ENCODE measurements around the gene MAP3K12.
"Not testable (repeated sequence)": the region's sequence is repeated elsewhere in the genome, so short reads cannot be mapped to it uniquely, and the experiment has no call there.

Gene MAP3K12

DNA sequence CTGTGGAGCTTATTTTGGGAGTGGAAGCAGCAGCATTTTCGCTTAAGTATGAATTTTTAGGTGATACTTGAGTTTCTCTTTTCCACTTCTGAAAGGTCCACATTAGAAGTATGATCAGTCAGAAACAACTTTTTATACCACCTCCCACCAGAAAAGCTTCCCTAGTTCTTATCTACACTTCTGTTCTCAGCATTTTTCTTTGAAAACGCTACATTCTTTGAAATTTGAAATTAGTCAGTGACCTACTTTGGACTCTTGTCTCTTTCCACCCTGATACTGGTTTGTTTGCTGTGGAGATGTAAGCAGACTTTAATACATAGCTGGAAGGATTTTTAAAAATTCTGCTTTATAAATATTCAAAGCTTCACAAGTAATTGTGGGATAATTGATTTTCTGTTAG lies 25.2 kb downstream of the MAP3K12 start:
- no peak for DNase-seq (ENCODE audit: low read depth in 2 of 2)

DNA sequence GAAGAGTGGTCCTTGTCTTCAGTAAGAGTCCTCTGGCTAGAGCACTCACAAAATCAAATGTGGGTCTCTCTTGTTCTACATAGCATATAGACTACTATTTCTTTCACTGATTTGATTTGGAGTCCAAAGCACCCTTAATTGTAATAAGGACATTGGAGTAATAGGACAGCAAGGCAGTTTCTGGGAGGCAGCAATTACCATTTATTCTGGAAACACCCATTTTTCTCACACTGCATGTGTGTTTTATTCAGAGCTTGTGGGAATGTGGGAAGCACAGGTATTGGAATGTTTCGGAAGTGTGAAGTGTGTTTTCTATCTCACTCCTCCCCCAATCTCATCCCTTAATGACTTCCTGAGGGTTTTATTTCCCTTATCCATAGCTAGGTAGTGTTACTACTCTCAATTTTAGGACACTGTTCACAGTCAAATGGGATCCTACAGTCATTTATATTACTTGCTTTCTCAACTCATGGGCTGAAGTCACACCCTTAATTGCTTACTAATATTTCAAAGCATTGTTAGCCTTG lies 27.1 kb downstream of the MAP3K12 start:
- no peak for DNase-seq (ENCODE audit: low read depth in 2 of 2)

DNA sequence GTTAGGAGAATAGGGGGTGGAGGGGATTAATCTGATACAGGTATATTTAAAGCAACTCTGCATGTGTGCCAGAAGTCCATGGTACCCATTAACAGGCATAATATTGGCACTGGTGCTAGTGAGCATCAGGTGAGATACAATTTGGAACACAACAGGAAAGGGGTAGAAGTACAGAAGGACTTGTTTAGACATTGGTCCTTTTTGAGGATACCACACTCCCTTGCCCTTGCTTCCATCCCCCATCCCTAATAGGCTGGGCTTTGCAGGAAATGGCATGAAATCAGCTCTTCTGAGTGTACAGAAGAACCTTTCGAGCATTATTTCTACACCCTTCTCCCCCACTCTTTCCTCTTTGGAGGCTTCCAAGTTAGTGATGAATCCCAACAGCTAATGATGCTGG lies 31.0 kb downstream of the MAP3K12 start:
- no peak for DNase-seq (ENCODE audit: low read depth in 2 of 2)

DNA sequence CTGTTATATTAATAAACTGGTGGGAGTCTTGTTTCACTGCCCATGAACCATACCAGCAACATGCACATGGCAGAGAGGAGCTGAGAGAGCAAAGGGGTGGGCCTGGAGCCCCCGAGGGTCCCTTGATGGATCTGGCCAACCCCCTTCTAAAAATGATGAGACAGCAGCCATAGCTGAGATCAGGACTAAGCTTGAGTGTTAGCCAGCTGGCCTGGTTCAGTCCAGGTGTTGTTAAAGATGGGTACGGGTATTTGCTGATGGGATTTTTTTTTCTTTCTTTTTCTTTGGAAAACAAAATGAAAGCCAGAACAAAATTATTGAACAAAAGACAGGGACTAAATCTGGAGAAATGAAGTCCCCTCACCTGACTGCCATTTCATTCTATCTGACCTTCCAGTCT lies 31.4 kb downstream of the MAP3K12 start:
- no peak for DNase-seq (ENCODE audit: low read depth in 2 of 2)

DNA sequence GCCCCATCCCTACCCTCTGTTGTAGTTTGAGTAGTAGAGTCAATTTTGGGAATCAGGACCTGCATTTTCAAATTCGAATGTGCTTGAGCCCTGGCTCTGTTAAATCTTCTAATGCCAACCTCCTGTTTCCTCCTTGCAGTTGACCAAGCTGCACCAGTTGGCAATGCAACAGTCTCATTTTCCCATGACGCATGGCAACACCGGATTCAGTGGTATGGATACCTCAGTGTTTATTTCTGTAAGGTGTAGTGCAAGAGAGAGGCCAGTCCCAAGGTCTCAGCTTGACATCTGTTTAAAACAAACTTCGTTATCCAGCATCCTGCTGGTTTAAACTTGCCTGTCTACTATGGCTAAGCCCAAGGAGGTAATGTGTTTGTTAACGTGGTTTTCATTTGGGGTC lies 32.2 kb downstream of the MAP3K12 start:
- no peak for DNase-seq (ENCODE audit: low read depth in 2 of 2)

DNA sequence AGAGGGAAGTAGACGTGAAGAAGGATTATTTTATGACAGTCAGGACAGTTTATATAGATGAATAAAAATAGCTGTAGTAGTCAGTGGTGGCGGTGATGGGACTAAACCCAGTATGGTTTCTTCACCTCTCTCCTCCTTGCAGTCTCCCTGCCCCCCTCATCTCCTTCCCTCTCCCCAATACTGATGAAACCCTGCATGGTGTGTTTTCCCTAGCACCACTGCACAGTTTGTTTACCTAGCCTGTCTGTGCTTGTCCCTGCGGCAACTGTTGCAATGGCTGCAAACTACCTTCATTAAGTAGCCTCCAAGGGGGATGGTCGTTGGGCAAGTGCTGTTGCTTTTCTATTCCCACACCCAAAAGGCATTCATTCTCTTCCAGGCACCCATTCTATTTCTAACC lies 32.6 kb downstream of the MAP3K12 start:
- no peak for DNase-seq (ENCODE audit: low read depth in 2 of 2)

DNA sequence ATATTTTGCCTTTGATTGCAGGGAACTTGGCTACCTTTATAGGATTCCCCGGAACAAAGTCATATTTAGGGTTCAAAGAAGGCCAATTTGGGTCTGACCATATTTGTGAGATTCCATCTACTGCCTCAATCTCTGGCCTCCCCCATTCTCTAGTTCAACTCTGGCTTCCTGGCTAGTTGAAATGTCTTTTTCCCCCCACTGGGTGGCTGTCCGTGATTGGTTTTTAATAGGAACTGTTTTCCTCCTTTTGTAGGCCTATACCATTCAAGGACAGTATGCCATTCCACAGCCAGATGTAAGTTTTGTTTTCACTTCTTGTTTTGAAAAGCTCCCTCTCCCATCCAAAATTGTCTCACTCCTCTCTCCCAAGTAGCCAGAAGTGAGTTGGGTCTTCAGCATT lies 33.6 kb downstream of the MAP3K12 start:
- no peak for DNase-seq (ENCODE audit: low read depth in 2 of 2)

DNA sequence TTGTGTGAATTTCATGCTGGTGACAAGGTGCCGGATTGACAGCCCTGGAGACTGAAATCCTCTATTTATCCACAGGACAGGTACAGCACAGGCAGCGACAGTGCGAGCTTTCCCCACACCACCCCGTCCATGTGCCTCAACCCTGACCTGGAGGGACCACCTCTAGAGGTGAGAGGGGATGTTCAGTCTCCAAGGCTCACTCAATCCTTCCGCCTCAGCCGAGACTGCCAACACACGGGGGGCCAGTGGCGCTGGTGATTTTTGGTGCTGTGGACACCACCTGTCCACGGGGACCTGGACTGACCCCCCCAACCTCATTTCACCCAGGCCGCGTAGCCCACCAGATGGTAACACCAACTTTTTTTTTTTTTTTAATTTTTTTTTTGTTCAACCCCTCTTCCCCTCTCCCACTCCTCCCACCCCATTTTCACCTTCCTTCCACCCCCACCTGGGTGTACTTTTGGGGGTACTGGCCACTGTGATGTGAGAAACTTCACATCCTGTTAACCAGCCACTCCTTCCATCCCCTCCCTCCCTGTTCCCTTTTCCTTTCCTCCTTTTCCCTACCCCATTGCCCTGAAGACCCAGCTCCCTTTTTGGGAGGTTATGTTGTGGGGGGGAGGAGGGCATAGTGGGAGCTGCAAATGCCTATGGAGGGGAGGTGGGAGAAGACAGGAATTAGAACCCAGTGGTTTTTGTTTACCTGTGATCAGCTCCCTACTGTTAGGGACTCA lies 34.4 kb downstream of the MAP3K12 start:
- no peak for DNase-seq (ENCODE audit: low read depth in 2 of 2)

DNA sequence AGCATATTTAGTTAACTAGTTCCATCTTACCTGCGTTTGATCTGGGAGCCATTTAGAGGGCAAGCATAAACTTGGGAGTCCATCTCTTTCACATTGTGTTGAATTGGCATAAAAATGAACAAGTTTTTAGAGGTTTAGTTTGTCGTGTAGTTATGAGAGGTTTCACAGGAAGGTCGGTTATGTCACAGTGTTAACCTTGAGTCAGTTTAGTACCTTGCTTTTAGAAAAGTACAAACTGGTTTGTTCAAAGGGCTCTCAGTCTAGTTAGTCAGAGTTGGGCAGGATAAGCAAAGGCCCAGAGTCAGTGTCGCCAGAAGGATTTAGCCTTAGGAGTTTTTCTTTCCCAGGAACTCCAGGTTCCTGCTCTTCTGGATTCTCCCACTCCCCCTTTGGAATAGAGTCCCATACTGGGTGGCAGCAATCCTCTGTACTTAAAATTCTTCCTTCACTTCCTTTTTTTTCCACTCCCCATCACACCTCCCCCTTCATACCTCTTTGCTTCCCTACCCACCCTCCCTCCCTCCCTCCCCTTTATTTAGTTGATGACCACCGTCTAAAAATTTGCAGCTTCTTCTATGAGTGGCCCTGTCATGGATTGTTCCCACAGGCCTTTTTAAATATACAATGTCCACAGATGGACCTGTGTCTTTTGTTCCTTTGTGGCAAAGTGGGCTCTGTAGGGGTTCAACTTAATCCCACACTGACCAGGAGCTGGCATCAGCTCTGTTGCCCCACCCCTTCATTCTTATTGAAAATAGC lies 35.3 kb downstream of the MAP3K12 start:
- no peak for DNase-seq (ENCODE audit: low read depth in 2 of 2)

DNA sequence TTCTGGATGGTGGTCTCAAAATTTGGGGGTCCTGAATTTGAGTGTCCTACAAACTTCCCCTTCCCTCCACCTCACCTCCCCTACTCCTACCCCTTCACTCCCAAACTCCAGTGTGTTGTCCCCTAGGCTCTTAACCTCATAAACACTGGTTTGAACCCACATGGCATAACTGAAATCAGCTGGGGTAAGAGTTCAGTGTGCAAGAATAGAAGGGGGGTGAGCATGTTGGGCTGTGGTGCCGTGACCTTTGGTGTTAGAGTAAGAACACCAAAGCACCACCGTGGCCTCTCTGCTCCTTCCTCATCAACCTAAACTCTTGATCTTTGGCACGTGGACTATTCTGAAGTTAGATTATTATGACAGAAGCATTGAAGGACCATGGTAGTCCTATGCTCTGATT lies 36.3 kb downstream of the MAP3K12 start:
- DNase-seq (ENCODE audit: low read depth in 2 of 2), result no peak

DNA sequence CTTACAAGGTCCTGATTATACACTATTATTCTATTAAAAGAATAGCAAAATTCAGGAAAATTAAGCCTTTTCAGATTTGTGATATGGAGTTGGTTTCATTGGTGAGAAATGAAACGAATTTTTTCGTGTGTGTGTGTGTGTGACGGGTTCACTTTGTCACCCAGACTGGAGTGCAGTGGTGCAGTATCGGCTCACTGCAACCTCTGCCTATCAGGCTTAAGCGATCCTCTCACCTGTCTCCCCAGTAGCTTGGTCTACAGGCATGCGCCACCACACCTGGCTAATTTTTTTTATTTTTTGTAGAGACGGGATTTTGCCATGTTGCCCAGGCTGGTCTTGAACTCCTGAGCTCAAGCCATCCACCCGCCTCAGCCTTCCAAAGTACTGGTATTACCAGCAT lies 37.7 kb downstream of the MAP3K12 start:
- DNase-seq (ENCODE audit: low read depth in 2 of 2), result no peak

DNA sequence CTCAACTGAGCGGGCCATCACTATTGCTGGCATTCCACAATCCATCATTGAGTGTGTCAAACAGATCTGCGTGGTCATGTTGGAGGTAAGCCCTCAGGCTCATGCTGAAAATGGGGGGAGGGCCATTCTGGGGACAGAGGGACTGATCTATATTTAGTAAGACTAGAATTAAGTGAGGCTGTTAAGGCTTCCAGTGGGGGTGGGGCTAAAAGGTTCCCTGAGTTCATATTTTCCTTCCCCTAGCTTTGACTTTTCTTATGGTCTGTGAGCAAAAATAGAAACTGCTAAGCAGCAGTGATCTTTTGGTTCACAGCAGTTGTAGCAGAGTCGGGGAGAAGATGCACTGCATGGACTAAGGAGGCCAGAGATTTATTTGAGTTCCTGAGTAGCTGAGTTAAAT lies 38.2 kb downstream of the MAP3K12 start:
- no peak for DNase-seq (ENCODE audit: low read depth in 2 of 2)

DNA sequence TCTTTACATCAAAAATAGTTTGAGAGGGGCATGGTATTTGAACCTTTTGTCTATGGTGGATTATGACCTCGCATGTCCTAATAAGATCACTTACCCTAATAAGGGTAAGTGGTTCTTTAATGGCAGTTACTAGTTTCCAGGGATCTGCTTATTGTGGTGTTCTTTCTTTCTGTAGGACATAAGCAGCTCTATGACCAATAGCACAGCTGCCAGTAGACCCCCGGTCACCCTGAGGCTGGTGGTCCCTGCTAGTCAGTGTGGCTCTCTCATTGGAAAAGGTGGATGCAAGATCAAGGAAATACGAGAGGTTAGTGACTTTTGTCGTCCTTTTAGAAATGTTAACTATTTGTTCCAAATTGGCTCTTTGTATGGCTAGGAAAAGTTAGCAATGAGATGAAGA lies 40.2 kb downstream of the MAP3K12 start:
- DNase-seq (ENCODE audit: low read depth in 2 of 2), result no peak

DNA sequence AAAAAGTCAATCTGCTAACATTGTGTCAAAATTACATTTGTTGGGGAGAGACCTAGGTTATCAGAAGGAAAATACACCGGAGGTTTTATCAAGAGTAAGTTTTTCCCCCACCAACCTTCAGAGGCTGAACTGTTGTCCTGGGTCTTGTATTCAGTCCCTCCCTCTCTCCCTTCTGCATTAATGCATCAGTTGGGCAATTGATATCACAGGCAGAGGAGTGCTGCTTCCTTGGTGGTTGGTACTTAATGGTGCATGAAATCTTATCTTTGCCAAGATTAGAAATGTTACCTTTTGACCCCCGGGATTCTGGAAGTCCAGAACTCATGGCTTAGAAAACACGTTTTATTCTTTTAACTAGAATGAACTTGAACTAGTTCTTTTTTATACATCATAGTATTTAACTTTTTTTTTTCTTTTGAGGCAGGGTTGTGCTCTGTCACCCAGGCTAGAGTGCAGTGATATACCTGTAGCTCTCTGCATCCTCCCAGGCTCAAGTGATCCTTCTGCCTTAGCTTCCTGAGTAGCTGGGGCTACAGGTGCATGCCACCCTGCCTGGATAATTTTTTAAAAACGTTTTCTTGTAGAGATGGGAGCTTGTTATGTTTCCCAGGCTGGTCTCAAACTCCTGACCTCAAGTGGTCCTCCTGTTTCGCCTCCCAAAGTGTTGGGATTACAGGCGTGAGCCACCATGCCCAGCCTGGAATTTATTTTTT lies 42.4 kb downstream of the MAP3K12 start:
- DNase-seq (ENCODE audit: low read depth in 2 of 2), result no peak

DNA sequence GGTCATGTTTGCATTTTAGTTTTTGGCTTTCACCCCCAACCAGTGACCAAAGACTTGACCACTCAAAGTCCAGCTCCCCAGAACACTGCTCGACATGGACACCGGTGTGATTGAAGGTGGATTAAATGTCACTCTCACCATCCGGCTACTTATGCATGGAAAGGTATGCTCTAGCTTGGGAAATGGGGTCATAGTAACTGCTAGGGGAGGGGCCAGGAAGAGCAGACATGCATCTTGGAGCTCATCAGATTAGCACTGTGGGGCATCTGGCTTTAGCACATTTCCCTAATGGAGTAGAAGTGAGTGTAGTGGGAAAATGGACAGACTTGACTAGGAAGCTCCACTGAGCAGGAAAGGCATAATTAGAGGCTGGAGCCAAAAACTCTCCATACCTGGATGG lies 44.6 kb downstream of the MAP3K12 start:
- DNase-seq (ENCODE audit: low read depth in 2 of 2), result no peak

DNA sequence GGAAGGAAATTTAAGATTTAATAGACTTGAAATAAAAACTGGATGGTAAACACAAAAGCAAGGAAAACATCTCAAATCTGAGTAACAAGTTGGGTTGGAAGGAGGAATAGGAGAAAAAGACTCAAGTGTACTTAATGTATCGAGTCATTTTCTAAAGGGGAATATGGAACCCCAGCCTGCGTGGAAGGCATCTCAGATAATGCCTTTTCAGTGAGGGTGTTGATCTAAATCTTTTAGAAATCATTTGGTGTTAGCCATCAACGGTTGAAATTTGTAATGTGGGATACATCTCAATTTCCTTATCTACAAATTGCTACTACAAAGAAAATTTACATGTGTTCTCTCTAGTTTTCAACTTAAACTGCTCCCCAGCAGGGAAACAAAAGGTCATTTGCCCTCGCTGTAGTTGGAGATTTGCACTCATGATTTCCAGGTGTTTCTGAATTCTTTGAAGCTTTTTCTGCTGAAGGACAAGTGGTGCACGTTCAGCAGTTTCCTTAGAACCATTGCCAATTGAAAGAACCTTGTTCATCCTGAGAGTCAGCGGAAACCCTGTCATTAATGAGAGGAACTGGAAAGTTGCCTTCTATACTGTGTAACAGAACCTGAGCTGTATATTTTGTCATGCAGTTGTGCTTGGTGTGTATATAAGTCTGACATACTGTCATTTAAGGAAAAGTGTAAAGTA lies 45.2 kb downstream of the MAP3K12 start:
- DNase-seq (ENCODE audit: low read depth in 2 of 2), result no peak

DNA sequence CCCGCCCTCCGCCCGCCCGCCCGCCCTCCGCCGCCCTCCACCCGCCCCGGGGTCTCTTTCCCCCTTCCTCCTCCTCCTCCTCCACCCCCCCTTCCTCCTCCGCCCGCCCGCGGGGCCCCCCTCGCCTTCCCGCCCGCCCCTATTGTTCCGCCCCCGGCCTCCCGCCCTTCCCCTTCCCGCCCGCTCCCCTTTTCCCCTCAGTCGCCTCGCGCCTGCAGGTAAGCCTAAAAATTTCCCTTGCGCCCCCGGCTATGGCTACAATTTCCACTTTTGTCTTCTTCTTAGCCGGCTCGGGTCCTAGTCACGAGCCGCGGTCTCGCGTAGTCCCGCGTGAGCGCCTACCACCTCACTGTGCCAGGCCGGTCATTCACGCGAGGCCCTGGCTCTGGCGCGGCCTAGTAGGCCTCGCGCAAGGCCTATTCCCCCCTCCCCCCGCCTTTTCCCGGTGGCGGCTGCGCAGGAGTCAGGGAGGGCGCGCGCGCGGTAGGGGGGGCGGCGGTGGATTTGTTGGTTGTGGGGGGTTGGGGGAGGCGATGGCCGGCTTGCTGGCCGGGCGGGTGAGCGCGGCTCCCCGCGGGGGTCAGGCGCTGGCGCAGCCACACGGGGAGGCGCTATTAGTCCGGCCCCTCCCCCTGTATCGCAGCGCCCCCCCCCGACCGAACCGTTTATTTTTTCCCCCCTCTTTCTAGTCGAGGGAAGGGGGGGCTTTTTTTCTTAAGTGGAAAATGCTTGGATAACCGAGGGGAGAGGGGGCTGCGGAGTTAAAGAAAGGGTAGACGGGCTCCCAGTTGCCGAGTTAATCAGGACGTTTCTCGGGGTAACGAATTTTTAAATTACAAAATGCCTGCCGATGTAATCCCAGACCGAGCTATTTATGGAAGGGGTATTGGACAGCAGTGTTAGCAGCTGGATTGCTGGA lies 46.8 kb downstream of the MAP3K12 start:
- peak; percentile 53 to 63 for DNase-seq (ENCODE audit: low read depth in 2 of 2)

DNA sequence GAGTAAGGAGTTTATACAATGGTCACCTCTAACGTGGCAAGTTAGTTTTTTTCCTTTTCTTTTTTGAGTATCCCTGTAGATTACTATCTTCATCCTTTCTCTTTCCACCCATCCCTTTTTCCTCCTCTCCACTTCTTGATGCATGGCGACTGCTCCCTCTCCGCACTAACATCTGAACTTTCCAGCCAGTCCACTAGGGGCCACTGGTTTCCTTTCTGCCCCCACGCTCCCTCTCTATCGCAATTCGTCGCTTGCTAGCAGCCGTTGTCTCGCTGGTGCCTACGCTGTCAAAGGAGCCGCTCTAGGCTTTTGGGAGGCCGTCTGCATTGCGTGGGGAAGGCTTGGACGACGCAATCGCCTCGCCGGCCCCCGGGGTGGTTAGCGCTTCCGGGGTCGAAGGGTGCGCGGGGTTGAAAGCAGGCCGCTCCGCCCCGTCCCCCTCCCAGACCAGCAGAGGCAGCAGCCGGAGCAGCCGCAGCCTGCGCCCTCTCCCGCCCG lies 47.5 kb downstream of the MAP3K12 start, which contains the start of gene PCBP2:
TSS of gene PCBP2 (plus strand) at position 442 of the 498 bp plus-strand sequence. CDS start 2,699 bp downstream, outside the sequence.
- DNase-seq (ENCODE audit: low read depth in 2 of 2), result peak; percentile 95 to 97

DNA sequence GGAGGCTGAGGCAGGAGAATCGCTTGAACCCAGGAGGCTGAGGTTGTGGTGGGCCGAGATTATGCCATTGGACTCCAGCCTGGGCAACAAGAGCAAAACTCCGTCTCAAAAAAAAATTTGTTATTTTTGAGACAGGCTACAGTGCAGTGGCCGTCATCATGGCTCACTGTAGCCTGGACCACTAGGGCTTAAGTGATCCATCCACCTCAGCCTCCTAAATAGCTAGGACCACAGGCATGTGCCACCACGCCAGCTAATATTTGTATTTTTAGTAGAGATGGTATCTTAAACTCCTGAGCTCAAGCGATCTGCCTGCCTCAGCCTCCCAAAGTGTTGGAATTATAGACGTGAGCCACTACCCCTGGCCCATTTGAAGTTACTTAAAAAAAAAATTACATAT lies 48.3 kb downstream of the MAP3K12 start:
- DNase-seq (ENCODE audit: low read depth in 2 of 2), result no peak

DNA sequence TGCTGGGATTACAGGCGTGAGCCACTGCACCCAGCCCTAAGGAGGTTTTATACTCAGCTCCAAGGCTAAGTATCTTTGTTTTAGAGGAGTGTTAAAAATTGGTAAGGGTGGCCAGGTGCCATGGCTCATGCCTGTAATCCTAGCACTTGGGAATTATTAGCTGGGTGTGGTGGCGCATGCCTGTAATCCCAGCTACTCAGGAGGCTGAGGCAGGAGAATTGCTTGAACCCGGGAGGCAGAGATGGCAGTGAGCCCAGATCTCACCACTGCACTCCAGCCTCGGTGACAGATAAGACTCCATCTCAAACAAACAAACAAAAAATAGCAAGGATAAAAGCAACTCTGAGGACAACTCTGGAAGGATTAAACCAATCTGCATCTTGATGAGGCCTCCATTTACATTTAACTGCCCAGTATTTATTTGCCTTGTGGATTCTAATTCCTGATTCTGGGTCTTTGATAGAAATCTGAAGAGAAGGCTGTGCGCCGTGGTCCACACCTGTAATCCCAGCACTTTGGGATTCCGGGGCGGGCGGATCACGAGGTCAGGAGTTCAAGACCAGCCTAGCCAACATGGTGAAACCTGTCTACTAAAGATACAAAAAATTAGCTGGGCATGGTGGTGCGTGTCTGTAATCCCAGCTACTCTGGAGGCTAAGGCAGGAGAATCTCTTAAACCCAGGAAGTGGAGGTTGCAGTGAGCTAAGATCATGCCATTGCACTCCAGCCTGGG lies 54.5 kb downstream of the MAP3K12 start:
- not testable (repeated sequence) for DNase-seq (ENCODE audit: low read depth in 2 of 2)
